GM12878 (cell line): ENCODE data around the gene AGAP1. TPM values are rescaled to one million over a fixed set of nuclear protein-coding genes. Genes with fewer than 3 reads are reported as not detected.

Experiments
- ATAC-seq: fragments of 200-7000 bp; cut with Tn5 transposase; 3 replicates; pipeline ENCODE4 v1.9.1; 2020; ENCODE audit warnings: mild to moderate bottlenecking, moderate library complexity
- BruUV-seq: library from RNA; stranded (reverse); fragments of 400-500 nt; replicated peaks from 2 replicates; lab custom pipeline; 2021; lab: Mats Ljungman, UMichigan
- CTCF ChIA-PET: fragments of 300-600 bp; sonication (Branson Sonifier 250); formaldehyde crosslinking; extraction: SDS; loops from one replicate; lab custom pipeline; 2021; ENCODE audit warnings: inconsistent platforms; lab: Yijun Ruan, JAX
- POLR2A ChIA-PET: fragments of 350-600 bp; formaldehyde crosslinking; extraction: SDS; loops from one replicate; lab custom pipeline; 2021; ENCODE audit warnings: inconsistent platforms; lab: Charles Lee
- RAD21 ChIA-PET: fragments of 300-600 bp; sonication (Branson Sonifier 250); formaldehyde crosslinking; loops from one replicate; lab custom pipeline; 2023; ENCODE audit warnings: antibody characterized with exemption; ENCODE audit not compliant: unreplicated experiment; lab: Charles Lee
- SMC1A ChIA-PET: fragments of 300-600 bp; sonication (Branson Sonifier 250); formaldehyde crosslinking; loops from one replicate; lab custom pipeline; 2023; ENCODE audit not compliant: unreplicated experiment, uncharacterized antibody; lab: Charles Lee
- DNase-seq: peaks from one replicate; pipeline ENCODE4 v3.0.0-alpha.2; 2011; ENCODE audit warnings: low read depth, low spot score
- FAIRE-seq: peaks from 3 replicates; lab custom pipeline; 2011; peaks lifted over from hg19 to GRCh38; lab: Jason Lieb, UNC
- H2AFZ ChIP-seq: 2 replicates; pipeline ENCODE4 v1.6.0; 2011; ENCODE audit warnings: low read depth, low read length, control low read depth; ENCODE audit not compliant: control insufficient read depth
- H3K27ac ChIP-seq: 2 replicates; pipeline ENCODE4 v1.5.1; 2011; ENCODE audit warnings: control low read depth; ENCODE audit not compliant: control insufficient read depth, insufficient read depth
- H3K27me3 ChIP-seq, 2 experiments: replicated peaks in 1 of 2; 2 replicates each; pipeline versions ENCODE4 v1.6.0 to v1.6.1; 2011; ENCODE audit warnings: low read length in 1 of 2; ENCODE audit not compliant: control insufficient read depth in 2 of 2, insufficient read depth in 2 of 2
- H3K36me3 ChIP-seq, 2 experiments: 2 replicates each; pipeline ENCODE4 v1.5.1; 2011; ENCODE audit warnings: low read length in 1 of 2; ENCODE audit not compliant: control insufficient read depth in 2 of 2, insufficient read depth in 2 of 2
- H3K4me1 ChIP-seq: 2 replicates; pipeline ENCODE4 v1.6.1; 2011; ENCODE audit warnings: mild to moderate bottlenecking, low read length, moderate library complexity, mixed read lengths; ENCODE audit not compliant: control insufficient read depth, insufficient read depth
- H3K4me2 ChIP-seq: 2 replicates; pipeline ENCODE4 v1.6.0; 2011; ENCODE audit warnings: control low read depth; ENCODE audit not compliant: control insufficient read depth, insufficient read depth
- H3K4me3 ChIP-seq: fragments of 200-600 bp; sonication (generic); 2 replicates; pipeline ENCODE4 v1.5.1; 2016
- H3K79me2 ChIP-seq: 2 replicates; pipeline ENCODE4 v1.6.0; 2011; ENCODE audit warnings: low read length; ENCODE audit not compliant: control insufficient read depth, insufficient read depth
- H3K9ac ChIP-seq: 2 replicates; pipeline ENCODE4 v1.8.0; 2011; ENCODE audit warnings: low read length, control low read depth, mixed read lengths; ENCODE audit not compliant: control insufficient read depth, insufficient read depth
- H3K9me3 ChIP-seq: replicated peaks from 3 replicates; pipeline ENCODE4 v1.5.1; 2011; ENCODE audit warnings: mild to moderate bottlenecking, low read length; ENCODE audit not compliant: control insufficient read depth, insufficient read depth
- H4K20me1 ChIP-seq: 2 replicates; pipeline ENCODE4 v1.6.0; 2011; ENCODE audit not compliant: control insufficient read depth, insufficient read depth
- BRCA1 ChIP-seq: IDR thresholded peaks from 2 replicates; pipeline ENCODE4 v1.6.1; 2011; ENCODE audit warnings: low read depth, low read length, improper control_type of control experiment
- EGR1 ChIP-seq, 2 experiments: IDR thresholded peaks; 1 replicate in 1 of 2; 2 replicates in 1 of 2; pipeline ENCODE4 v1.6.1; 2011 to 2012; ENCODE audit warnings: low read depth in 2 of 2, low read length in 2 of 2, borderline replicate concordance in 1 of 2, mild to moderate bottlenecking in 1 of 2, moderate library complexity in 1 of 2
- NFYB ChIP-seq: IDR thresholded peaks from 2 replicates; pipeline ENCODE4 v1.6.1; 2011; ENCODE audit warnings: low read depth, mild to moderate bottlenecking, low read length, improper control_type of control experiment, moderate library complexity; ENCODE audit not compliant: insufficient read depth
- WGBS: methylation state at CpG from one replicate; pipeline ENCODE4 v1.1.6; 2016; ENCODE audit warnings: low lambda C conversion rate; ENCODE audit not compliant: insufficient replicate concordance, insufficient coverage; ENCODE audit errors: missing lambda C conversion rate; 5-methylcytosine and 5-hydroxymethylcytosine counted together
- in situ Hi-C: fragments of 300-500 bp; cut with MboI; formaldehyde crosslinking; loops from 9 replicates; pipeline ENCODE4 v1.14.3; 2018; ENCODE audit warnings: mixed read lengths
- intact Hi-C: fragments of 100-400 bp; cut with micrococcal nuclease; formaldehyde crosslinking; loops from one replicate; pipeline ENCODE4 v1.14.2; 2022; ENCODE audit not compliant: unreplicated experiment
- polyA plus RNA-seq, 11 experiments: library from polyadenylated mRNA; depleted of rRNA in 4 of 11; unstranded in 6 of 11; stranded (reverse) in 5 of 11; fragments of >200 nt; fragmentation: Nextera tagmentation in 4 of 11; fragmentation: Illumina TruSeq in 1 of 11; extraction: Ambion mirVana in 4 of 11; extraction: Trizol in 1 of 11; gene quantifications; 1 replicate in 1 of 11; 2 replicates in 10 of 11; pipeline versions ENCODE4 v1.2.1 to v1.2.3, GENCODE V29; 2011 to 2016; ENCODE audit warnings: inconsistent platforms in 2 of 11, missing spikeins in 2 of 11, low read depth in 1 of 11
- total RNA-seq, 4 experiments: library from RNA; depleted of rRNA in 3 of 4; stranded (reverse); fragments of >200 nt in 3 of 4; fragmentation: Illumina TruSeq in 1 of 4; extraction: Trizol in 1 of 4; gene quantifications; 2 replicates each; pipeline versions ENCODE4 v1.2.1 to v1.2.3, GENCODE V29; 2013 to 2021

The AGAP1 gene
- total and polyA plus RNA-seq, 10 of the 15 experiments (the other 5 are each of a cell fraction or from before 2014, with no cell fraction given) = 0.05 to 0.15 (median 0.06) TPM; not detected in 7

DNA sequence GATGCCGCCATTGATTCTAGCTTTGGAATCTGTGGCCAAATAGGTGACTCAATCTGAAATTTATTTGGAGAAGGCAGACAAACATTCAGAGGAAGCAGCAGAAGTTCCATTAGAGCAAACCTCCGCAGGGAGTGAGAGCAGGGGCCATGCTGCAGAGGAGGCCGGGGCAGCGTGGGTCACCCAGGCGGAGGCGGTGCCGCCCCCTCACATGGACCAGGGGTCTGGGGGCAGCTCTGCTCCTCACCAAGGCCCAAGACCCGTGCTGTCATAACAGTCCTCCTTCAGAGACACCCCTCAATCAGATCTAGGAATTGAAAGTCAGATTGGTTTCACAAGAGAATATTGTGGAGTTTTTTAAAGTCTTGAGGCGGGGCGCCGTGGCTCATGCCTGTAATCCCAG lies 582.0 kb downstream of the AGAP1 start:
- in situ Hi-C loops = no loop called here
- Histone ChIP-seq H3K27me3 (no peaks in the 10 kb centered on the region), H3K36me3 (no peaks in the 10 kb centered on the region), H3K9ac (no peak overlapping the region), H3K79me2 (no peaks in the 10 kb centered on the region), H3K27ac (no peak overlapping the region), H3K9me3 (no peaks in the 10 kb centered on the region), H3K4me3 (no peak overlapping the region), H4K20me1 (no peaks in the 10 kb centered on the region), H3K4me1 (no peaks in the 10 kb centered on the region), H3K4me2 (no peak overlapping the region), H2AFZ (no peak overlapping the region)
- intact Hi-C loops = no loop called here
- WGBS = 46% methylated on average over 11 of the region's 11 CpGs
- no TSS peak for BruUV-seq
- no peak for DNase-seq
- ATAC-seq = no peak
- RAD21 ChIA-PET = no interaction called here
- TF ChIP-seq NFYB = no peak
- POLR2A ChIA-PET = no interaction called here
- CTCF ChIA-PET = no interaction called here
- SMC1A ChIA-PET = no interaction called here
- FAIRE-seq = no peak

DNA sequence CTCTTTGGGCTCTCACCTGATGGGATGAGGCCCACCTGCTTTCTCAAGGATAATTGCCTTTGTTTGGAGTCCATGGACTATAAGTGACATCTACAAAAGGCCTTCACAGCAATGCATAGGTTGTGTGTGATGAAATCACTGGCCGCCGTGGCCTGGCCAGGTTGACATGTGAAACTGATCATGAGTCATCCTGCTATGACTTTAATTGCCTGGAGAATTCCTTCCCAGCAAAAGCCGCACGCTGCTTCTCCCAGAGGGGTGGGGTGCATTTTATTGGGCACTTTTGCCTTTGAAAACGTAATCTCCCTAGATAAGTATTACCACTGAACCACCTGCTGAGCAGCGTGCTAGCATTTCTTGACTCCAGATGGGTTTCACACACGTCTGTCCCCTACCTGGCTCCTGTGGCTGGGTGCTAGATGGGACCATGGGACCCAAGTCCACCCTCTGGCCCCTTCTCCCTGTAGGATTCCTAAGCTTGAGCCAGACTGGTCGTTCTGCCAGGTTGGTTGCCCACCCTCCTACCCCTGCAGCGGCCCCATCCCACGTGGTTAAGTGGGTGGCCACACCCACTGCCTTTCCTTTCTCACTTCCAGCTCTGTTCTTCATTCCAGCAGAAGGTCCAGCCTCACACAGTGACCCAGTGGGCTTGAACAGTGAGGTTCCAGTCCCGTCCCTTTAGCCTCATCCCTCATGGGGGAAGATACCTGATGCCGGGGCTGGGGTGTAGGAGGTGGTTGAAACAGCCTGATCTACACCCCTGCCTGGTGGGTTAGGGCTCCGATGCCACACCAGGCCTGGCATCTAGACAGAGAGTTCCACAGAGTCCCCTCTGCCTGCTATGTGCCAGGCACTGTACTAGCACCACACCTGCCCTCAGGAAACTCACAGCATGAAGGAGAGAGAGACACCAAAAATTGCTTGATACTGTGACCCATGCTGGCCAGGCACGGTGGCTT lies 584.7 kb downstream of the AGAP1 start:
- no peaks in the 10 kb centered on the region for H3K27me3 ChIP-seq
- in situ Hi-C loops = no loop called here
- H2AFZ ChIP-seq = no peak overlapping the region
- CTCF ChIA-PET = no interaction called here
- no peaks in the 10 kb centered on the region for H3K4me1 ChIP-seq
- RAD21 ChIA-PET = no interaction called here
- FAIRE-seq = no peak
- H3K79me2 ChIP-seq = no peaks in the 10 kb centered on the region
- no TSS peak for BruUV-seq
- WGBS = 33% methylated on average over 14 of the region's 14 CpGs
- H4K20me1 ChIP-seq = no peaks in the 10 kb centered on the region
- SMC1A ChIA-PET = no interaction called here
- no peak overlapping the region for H3K27ac ChIP-seq
- H3K4me2 ChIP-seq = no peak overlapping the region
- intact Hi-C loops = no loop called here
- no peak overlapping the region for H3K9ac ChIP-seq
- ATAC-seq = no peak
- H3K36me3 ChIP-seq = no peaks in the 10 kb centered on the region
- TF ChIP-seq EGR1 (IDR thresholded peaks at IDR 0.05; ENCODE audit: borderline replicate concordance in 1 of 2, low read depth in 2 of 2, low read length in 2 of 2) = no peak
- TF ChIP-seq BRCA1 = no peak
- H3K4me3 ChIP-seq = no peak overlapping the region
- POLR2A ChIA-PET = no interaction called here
- DNase-seq = no peak
- H3K9me3 ChIP-seq = no peaks in the 10 kb centered on the region
